Stomach smooth muscle (tissue), 2 donors: Measurements from ENCODE around the gene BHLHA9.

Experiments used
- H3K27ac ChIP-seq: one replicate; pipeline ENCODE4 v1.7.0; 2013; ENCODE audit warnings: mild to moderate bottlenecking, low read length, inconsistent platforms
- H3K27me3 ChIP-seq, 2 donors: one replicate each; pipeline ENCODE4 v1.7.0; 2013; ENCODE audit warnings: low read length in 2 of 2; ENCODE audit not compliant: insufficient read depth in 2 of 2, control insufficient read depth in 1 of 2
- H3K36me3 ChIP-seq, 2 donors: one replicate each; pipeline ENCODE4 v1.7.0; 2013; ENCODE audit warnings: low read length in 2 of 2; ENCODE audit not compliant: control insufficient read depth in 2 of 2, insufficient read depth in 2 of 2
- H3K4me1 ChIP-seq: one replicate; pipeline ENCODE4 v1.7.0; 2013; ENCODE audit warnings: low read length; ENCODE audit not compliant: control insufficient read depth, insufficient read depth
- H3K4me3 ChIP-seq, 2 donors: one replicate each; pipeline ENCODE4 v1.7.0; 2013; ENCODE audit warnings: low read length in 2 of 2
- H3K9ac ChIP-seq, 2 donors: one replicate each; pipeline ENCODE4 v1.7.0; 2013; ENCODE audit warnings: low read length in 2 of 2, mild to moderate bottlenecking in 1 of 2
- H3K9me3 ChIP-seq, 2 donors: one replicate each; pipeline ENCODE4 v1.7.0; 2013; ENCODE audit warnings: low read length in 2 of 2; ENCODE audit not compliant: control insufficient read depth in 2 of 2
- donor health status: healthy.
- donor health status: Pancreatic carcinoma.

BHLHA9 gene

GRCh38 chr17:1275205-1275961 lies 5.1 kb downstream of the BHLHA9 start:
- H3K4me3 ChIP-seq, result no peak overlapping the region
- peaks cover 8% of the 10 kb centered on the region for H3K4me1 ChIP-seq
- H3K36me3 ChIP-seq, result no peaks in the 10 kb centered on the region
- peaks cover 20 to 29% of the 10 kb centered on the region in 2 donors for H3K27me3 ChIP-seq
- no peak overlapping the region for H3K9ac ChIP-seq
- H3K9me3 ChIP-seq, result no peaks in the 10 kb centered on the region
- no peak overlapping the region for H3K27ac ChIP-seq

DNA sequence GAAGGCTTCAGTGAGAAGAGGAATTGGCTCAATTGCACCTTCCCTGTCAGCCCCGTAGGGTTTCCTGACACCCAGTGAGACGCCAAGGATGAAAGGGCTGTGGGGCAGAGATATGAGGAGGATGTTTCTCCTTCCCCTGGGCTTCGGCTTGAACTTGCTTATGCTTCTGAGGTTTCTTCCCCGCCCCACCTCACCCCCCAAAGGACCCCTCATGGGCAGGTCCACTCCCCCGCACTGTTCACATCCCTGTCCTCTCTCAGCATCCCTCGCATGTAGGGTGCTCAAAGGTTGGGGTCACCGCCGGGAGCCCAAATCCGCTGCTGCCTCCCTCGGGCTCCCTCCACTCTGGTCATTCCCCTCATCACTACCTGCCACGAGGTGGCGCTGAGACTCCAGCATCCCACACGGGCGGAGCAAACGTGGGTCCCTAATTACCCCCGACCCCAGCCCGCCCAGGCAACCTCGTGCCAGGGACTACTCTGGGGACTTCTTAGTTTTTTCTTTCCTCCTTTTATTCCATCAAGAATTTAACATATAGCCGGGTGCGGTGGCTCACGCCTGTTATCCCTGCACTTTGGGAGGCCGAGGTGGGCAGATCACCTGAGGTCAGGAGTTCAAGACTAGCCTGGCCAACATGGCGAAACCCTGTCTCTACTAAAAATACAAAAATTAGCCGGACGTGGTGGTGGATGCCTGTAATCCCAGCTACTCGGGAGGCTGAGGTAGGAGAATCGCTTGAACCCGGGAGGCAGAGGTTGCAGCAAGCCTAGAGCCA lies 5.9 kb downstream of the BHLHA9 start:
- H3K4me1 ChIP-seq, result peaks cover 3% of the 10 kb centered on the region
- no peaks in the 10 kb centered on the region for H3K9me3 ChIP-seq
- H3K27ac ChIP-seq, result no peak overlapping the region
- H3K27me3 ChIP-seq, result peaks cover 20 to 24% of the 10 kb centered on the region in 2 donors
- H3K36me3 ChIP-seq, result no peaks in the 10 kb centered on the region
- H3K4me3 ChIP-seq, result no peak overlapping the region
- H3K9ac ChIP-seq, result no peak overlapping the region

DNA sequence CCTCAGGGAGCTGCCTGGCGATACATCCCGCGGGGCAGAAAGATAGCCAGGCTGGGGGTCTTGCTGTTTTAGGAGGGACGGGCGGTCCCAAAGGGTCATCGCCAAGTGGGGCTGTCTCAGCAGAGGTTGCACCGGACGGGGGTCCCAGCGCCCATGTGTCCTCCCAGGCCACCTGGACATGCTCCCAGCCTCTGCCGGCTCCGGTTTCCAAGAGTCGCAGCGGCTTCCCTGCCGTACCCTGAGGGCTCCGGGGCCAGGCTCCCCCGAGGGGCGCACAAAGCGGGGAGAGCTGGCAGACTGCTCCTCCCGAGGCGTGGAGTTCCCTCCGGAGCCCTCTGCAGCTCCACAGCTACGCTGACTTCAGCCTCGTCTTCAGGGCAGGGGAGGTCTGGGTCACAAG lies 10.4 kb downstream of the BHLHA9 start:
- Histone ChIP-seq H3K9ac (no peak overlapping the region), H3K36me3 (no peaks in the 10 kb centered on the region), H3K27ac (no peak overlapping the region), H3K4me1 (no peaks in the 10 kb centered on the region), H3K27me3 (peaks cover 3 to 4% of the 10 kb centered on the region in 2 donors), H3K4me3 (no peak overlapping the region), H3K9me3 (no peaks in the 10 kb centered on the region)

- no peaks in the 10 kb centered on the region for H3K36me3 ChIP-seq
- no peaks in the 10 kb centered on the region for H3K4me1 ChIP-seq
- H3K27ac ChIP-seq, result no peak overlapping the region
- H3K9ac ChIP-seq, result no peak overlapping the region
- no peak overlapping the region for H3K4me3 ChIP-seq
- no peaks in the 10 kb centered on the region for H3K27me3 ChIP-seq
- H3K9me3 ChIP-seq, result no peaks in the 10 kb centered on the region
These were observed 16.3 kb downstream of the BHLHA9 start for GRCh38 chr17:1286379-1287106.

DNA sequence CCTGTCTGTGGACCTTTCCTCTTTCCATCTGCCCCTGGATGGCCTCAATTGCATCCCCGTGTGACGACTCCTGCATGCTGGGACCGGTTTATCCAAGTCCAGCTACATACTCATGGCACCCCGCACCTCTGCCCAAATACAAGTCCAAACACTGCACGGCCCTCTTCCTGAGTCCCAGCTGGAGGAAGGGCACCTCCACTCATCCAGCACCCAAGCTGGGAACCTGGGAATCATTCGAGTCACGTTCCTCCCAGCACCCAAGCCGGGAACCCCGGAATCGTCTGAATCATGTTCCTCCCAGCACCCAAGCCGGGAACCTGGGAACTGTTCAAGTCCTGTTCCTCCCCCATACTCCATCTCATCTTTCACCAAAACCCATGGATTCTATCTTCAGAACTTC lies 19.5 kb downstream of the BHLHA9 start:
- Histone ChIP-seq H3K9me3 (no peaks in the 10 kb centered on the region), H3K9ac (no peak overlapping the region), H3K4me1 (no peaks in the 10 kb centered on the region), H3K36me3 (no peaks in the 10 kb centered on the region), H3K27ac (no peak overlapping the region), H3K4me3 (no peak overlapping the region), H3K27me3 (no peaks in the 10 kb centered on the region)

GRCh38 chr17:1290676-1291075 lies 20.4 kb downstream of the BHLHA9 start:
- no peak overlapping the region for H3K9ac ChIP-seq
- H3K4me3 ChIP-seq, result no peak overlapping the region
- no peaks in the 10 kb centered on the region for H3K4me1 ChIP-seq
- no peaks in the 10 kb centered on the region for H3K36me3 ChIP-seq
- no peaks in the 10 kb centered on the region for H3K9me3 ChIP-seq
- no peaks in the 10 kb centered on the region for H3K27me3 ChIP-seq
- no peak overlapping the region for H3K27ac ChIP-seq

DNA sequence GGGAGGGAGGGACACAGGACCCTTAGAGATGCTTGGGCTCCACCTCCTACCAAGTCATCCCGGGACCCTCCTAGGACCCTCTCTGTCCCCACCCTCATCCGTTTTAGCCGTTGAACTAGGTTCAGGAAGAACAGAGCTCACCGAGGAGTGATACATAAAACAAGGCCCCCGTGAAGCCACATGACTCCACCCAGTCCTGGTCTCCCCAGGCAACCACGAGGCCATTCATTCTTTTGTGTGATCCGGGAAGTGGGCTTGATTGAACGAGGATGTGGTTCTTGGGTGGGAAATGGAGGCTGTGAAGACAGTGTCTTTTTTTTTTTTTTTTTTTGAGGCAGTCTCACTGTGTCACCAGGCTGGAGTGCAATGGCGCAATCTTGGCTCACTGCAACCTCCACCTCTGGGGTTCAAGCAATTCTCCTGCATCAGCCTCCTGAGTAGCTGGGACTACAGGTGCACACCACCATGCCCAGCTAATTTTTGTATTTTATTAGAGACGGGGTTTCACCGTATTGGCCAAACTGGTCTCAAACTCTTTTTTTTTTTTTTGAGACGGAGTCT lies 24.0 kb downstream of the BHLHA9 start:
- Histone ChIP-seq H3K9ac (no peak overlapping the region), H3K27me3 (peaks cover 12% of the 10 kb centered on the region in 2 donors), H3K4me3 (no peak overlapping the region), H3K36me3 (no peaks in the 10 kb centered on the region), H3K4me1 (peaks cover 4% of the 10 kb centered on the region), H3K27ac (no peak overlapping the region), H3K9me3 (no peaks in the 10 kb centered on the region)

GRCh38 chr17:1298606-1299005 lies 28.4 kb downstream of the BHLHA9 start:
- Histone ChIP-seq H3K4me1 (peaks cover 4% of the 10 kb centered on the region), H3K9ac (no peak overlapping the region), H3K27ac (no peak overlapping the region), H3K4me3 (peak overlapping the region in 1 of 2 donors; percentile 40), H3K36me3 (no peaks in the 10 kb centered on the region), H3K27me3 (peaks cover 29 to 33% of the 10 kb centered on the region in 2 donors), H3K9me3 (no peaks in the 10 kb centered on the region)

DNA sequence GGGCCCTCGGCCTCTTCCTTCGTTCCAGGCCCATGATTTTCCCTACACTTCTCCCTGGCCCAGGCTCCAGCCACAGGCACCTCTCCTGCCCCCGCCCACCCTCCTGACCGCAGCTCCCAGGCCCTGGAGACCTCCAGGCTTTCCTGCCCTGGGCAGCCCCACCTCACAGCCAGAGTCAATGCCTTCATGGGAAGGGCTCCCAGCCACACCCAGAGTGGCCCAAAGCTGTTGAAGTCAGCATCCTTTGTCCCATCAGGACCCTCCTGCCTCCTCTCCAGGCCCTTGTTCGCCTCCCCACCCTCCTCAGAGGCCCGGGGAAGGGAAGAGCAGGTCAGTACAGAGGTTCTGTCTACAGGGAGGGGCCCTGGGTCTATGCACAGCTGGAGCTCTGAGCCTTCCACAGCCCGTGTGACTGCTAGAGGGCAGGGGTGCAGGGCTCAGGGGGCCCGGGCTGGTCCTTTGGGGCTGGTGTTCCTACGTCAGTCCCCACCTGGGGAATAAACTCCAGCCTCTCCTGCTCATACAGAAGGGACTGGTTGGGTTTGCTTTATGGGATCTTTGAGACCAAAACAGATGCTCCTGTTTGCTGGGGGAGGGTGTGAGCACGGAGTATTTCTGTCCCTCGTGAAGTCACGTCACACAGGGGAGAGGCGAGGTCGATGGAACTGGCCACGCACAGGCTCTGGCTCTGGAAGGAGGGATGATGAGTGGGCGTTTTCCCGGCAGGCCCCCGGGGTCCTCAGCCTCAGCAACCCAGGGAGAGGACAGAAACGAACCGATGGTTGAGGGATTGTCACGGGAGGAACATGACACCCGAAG lies 29.5 kb downstream of the BHLHA9 start:
- H3K9me3 ChIP-seq, result no peaks in the 10 kb centered on the region
- H3K27ac ChIP-seq, result no peak overlapping the region
- no peak overlapping the region for H3K9ac ChIP-seq
- no peak overlapping the region for H3K4me3 ChIP-seq
- H3K27me3 ChIP-seq, result peaks cover 31 to 34% of the 10 kb centered on the region in 2 donors
- no peaks in the 10 kb centered on the region for H3K36me3 ChIP-seq
- peaks cover 4% of the 10 kb centered on the region for H3K4me1 ChIP-seq

DNA sequence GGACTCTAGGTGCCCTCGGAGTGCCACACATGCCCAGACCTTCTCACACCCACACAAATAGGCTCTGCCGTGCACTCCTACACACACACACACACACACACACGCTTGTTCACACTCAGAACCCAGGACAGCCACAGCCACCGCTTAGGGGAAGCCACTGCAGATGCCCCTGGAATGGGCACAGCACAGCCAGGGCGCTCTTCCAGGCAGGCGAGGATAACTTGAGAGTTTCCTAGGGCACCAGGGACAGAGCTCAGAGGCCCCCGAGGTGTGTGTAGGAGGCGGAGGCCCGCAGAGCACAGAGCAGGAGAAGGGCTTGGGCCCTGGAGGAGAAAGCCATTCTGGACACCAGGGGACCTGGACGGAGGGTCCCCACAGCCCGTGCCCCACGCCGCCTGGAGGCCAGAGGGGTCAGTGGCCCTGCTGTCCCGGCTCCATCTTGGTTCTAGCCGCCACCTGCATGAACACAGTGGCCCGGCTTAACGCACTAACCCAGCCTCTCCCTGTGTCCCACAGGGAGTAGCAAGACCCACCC lies 30.2 kb downstream of the BHLHA9 start:
- H3K4me3 ChIP-seq, result no peak overlapping the region
- no peak overlapping the region for H3K27ac ChIP-seq
- peaks cover 4% of the 10 kb centered on the region for H3K4me1 ChIP-seq
- peaks cover 35 to 37% of the 10 kb centered on the region in 2 donors for H3K27me3 ChIP-seq
- no peaks in the 10 kb centered on the region for H3K36me3 ChIP-seq
- H3K9me3 ChIP-seq, result no peaks in the 10 kb centered on the region
- no peak overlapping the region for H3K9ac ChIP-seq
